Endothelial cell of umbilical vein (primary cell): ENCODE measurements around the gene PI4KA. TPM values are rescaled to one million over a fixed set of nuclear protein-coding genes. Genes with fewer than 3 reads are reported as not detected.

Experiments used
- BruUV-seq: library from RNA; stranded (reverse); fragments of 400-500 nt; replicated peaks from 2 replicates; lab custom pipeline; 2021; lab: Mats Ljungman, UMichigan
- CTCF ChIA-PET: fragments of 300-600, 350-600 bp; sonication (Branson Sonifier 250); formaldehyde crosslinking; loops from one replicate; lab custom pipeline; 2021; ENCODE audit warnings: antibody characterized with exemption, inconsistent platforms; lab: Charles Lee
- POLR2A ChIA-PET: fragments of 300-600, 350-600 bp; sonication (Branson Sonifier 250); formaldehyde crosslinking; loops from one replicate; lab custom pipeline; 2021; ENCODE audit warnings: antibody characterized with exemption, inconsistent platforms; lab: Charles Lee
- DNase-seq: peaks from one replicate; pipeline ENCODE4 v3.0.0-alpha.2; 2011; ENCODE audit warnings: low read depth, low spot score
- FAIRE-seq: peaks from 2 replicates; lab custom pipeline; 2011; peaks lifted over from hg19 to GRCh38; lab: Jason Lieb, UNC
- H2AFZ ChIP-seq: 2 replicates; pipeline ENCODE4 v1.6.0; 2012; ENCODE audit warnings: low read depth, low read length, control low read depth, inconsistent platforms
- H3K27ac ChIP-seq: 2 replicates; pipeline ENCODE4 v1.5.1; 2011; ENCODE audit warnings: low read depth, mild to moderate bottlenecking, control low read depth, low read length, moderate library complexity; ENCODE audit not compliant: insufficient read depth
- H3K27me3 ChIP-seq, 2 experiments: 2 replicates each; pipeline versions ENCODE4 v1.6.0 to v1.6.1; 2011; ENCODE audit warnings: low read length in 2 of 2, mixed read lengths in 1 of 2; ENCODE audit not compliant: control insufficient read depth in 2 of 2, insufficient read depth in 2 of 2
- H3K36me3 ChIP-seq, 2 experiments: 2 replicates in 1 of 2; 3 replicates in 1 of 2; pipeline ENCODE4 v1.5.1; 2011; ENCODE audit warnings: low read length in 2 of 2, mild to moderate bottlenecking in 1 of 2, moderate library complexity in 1 of 2; ENCODE audit not compliant: control insufficient read depth in 2 of 2, insufficient read depth in 2 of 2; ENCODE audit errors: extremely low read depth in 1 of 2
- H3K4me1 ChIP-seq: 3 replicates; pipeline ENCODE4 v1.5.1; 2011; ENCODE audit warnings: mild to moderate bottlenecking, low read length; ENCODE audit not compliant: control insufficient read depth, insufficient read depth; ENCODE audit errors: extremely low read depth
- H3K4me2 ChIP-seq: 2 replicates; pipeline ENCODE4 v1.6.1; 2011; ENCODE audit warnings: low read length, control low read depth, mixed read lengths; ENCODE audit not compliant: insufficient read depth
- H3K4me3 ChIP-seq, 3 experiments: fragments of 200-600 bp in 1 of 3; sonication (generic), shearing (Covaris generic) in 1 of 3; replicated peaks in 1 of 3; 2 replicates each; pipeline ENCODE4 v1.5.1; 2011 to 2016; ENCODE audit warnings: control low read depth in 3 of 3, low read length in 3 of 3, mild to moderate bottlenecking in 2 of 3, inconsistent platforms in 1 of 3, low read depth in 1 of 3, moderate library complexity in 1 of 3; ENCODE audit not compliant: insufficient read depth in 1 of 3
- H3K79me2 ChIP-seq: 2 replicates; pipeline ENCODE4 v1.6.0; 2012; ENCODE audit warnings: low read length, inconsistent platforms; ENCODE audit not compliant: control insufficient read depth, insufficient read depth
- H3K9ac ChIP-seq: replicated peaks from 2 replicates; pipeline ENCODE3; 2011; ENCODE audit warnings: low read length, control low read depth; ENCODE audit not compliant: insufficient read depth; ENCODE audit errors: extremely low read depth
- H3K9me1 ChIP-seq: replicated peaks from 3 replicates; pipeline ENCODE4 v1.6.0; 2011; ENCODE audit warnings: mild to moderate bottlenecking, low read length; ENCODE audit not compliant: control insufficient read depth, insufficient read depth; ENCODE audit errors: extremely low read depth
- H3K9me3 ChIP-seq: replicated peaks from 2 replicates; pipeline ENCODE4 v1.5.1; 2012; ENCODE audit warnings: low read length, inconsistent platforms; ENCODE audit not compliant: control insufficient read depth, insufficient read depth
- H4K20me1 ChIP-seq: replicated peaks from 2 replicates; pipeline ENCODE3; 2011; ENCODE audit warnings: mild to moderate bottlenecking, low read length; ENCODE audit not compliant: control insufficient read depth, insufficient read depth; ENCODE audit errors: extremely low read depth
- EZH2 ChIP-seq: IDR thresholded peaks from 2 replicates; pipeline ENCODE4 v1.6.1; 2012; ENCODE audit warnings: borderline replicate concordance, low read depth, mild to moderate bottlenecking, moderate library complexity, low read length, inconsistent platforms; ENCODE audit not compliant: severe bottlenecking
- FOS ChIP-seq: IDR thresholded peaks from 2 replicates; pipeline ENCODE4 v1.6.1; 2011; ENCODE audit warnings: mild to moderate bottlenecking, low read length, moderate library complexity, borderline replicate concordance; ENCODE audit not compliant: insufficient read depth
- GATA2 ChIP-seq: IDR thresholded peaks from 2 replicates; pipeline ENCODE4 v1.7.0; 2011; ENCODE audit warnings: low read depth, mild to moderate bottlenecking, moderate library complexity, mixed read lengths, low read length; ENCODE audit not compliant: insufficient read length, insufficient read depth
- JUN ChIP-seq: IDR thresholded peaks from 2 replicates; pipeline ENCODE4 v1.6.1; 2011; ENCODE audit warnings: borderline replicate concordance, low read depth; ENCODE audit not compliant: insufficient read length, insufficient read depth
- MYC ChIP-seq: IDR thresholded peaks from one replicate; pipeline ENCODE4 v1.6.1; 2011; ENCODE audit warnings: mild to moderate bottlenecking, low read depth, low read length
- POLR2A ChIP-seq: IDR thresholded peaks from 2 replicates; pipeline ENCODE4 v1.6.1; 2012; ENCODE audit warnings: low read depth, mild to moderate bottlenecking, control low read depth, low read length
- POLR2AphosphoS5 ChIP-seq: IDR thresholded peaks from 2 replicates; pipeline ENCODE4 v1.6.1; 2012; ENCODE audit warnings: low read depth, mild to moderate bottlenecking, control low read depth, low read length, moderate library complexity; ENCODE audit not compliant: insufficient read depth
- dilution Hi-C: fragments of 300-500 bp; cut with MboI; formaldehyde crosslinking; loops from one replicate; pipeline ENCODE4 v1.15.0; 2019; ENCODE audit warnings: low sequenced_read_pairs; ENCODE audit not compliant: extremely low pct_ligation_motif_present
- intact Hi-C: fragments of 100-400 bp; cut with micrococcal nuclease; formaldehyde crosslinking; loops from one replicate; pipeline ENCODE4 v1.10.0; 2022
- polyA plus RNA-seq, 4 experiments: library from polyadenylated mRNA; depleted of rRNA in 3 of 4; stranded (reverse) in 3 of 4; unstranded in 1 of 4; fragments of >200 nt; gene quantifications; 2 replicates each; pipeline versions ENCODE4 v1.2.1 to v1.2.3, GENCODE V29; 2011 to 2012; ENCODE audit warnings: missing spikeins in 1 of 4
- total RNA-seq: library from RNA; stranded (reverse); gene quantifications from 2 replicates; pipeline ENCODE4 v1.2.3, GENCODE V29; 2021
- TF ChIP-seq, protein P1 (sequence below), 2 donors: IDR thresholded peaks; 1 replicate in 1 of 2; 2 replicates in 1 of 2; pipeline ENCODE4 v1.5.1; 2011; ENCODE audit warnings: low read length in 2 of 2, mild to moderate bottlenecking in 2 of 2, moderate library complexity in 2 of 2, control low read depth in 1 of 2, inconsistent platforms in 1 of 2, low read depth in 1 of 2; ENCODE audit not compliant: insufficient read depth in 1 of 2; ENCODE audit errors: extremely low read depth in 1 of 2
- TF ChIP-seq, protein P2 (sequence below): IDR thresholded peaks from 2 replicates; pipeline ENCODE4 v1.6.1; 2011; ENCODE audit not compliant: insufficient read depth, insufficient read length

Gene PI4KA
- total and polyA plus RNA-seq, 2 donors (not counting 3 experiments of a cell fraction or from before 2014, with no cell fraction given): 28.9 to 56.4 TPM

DNA sequence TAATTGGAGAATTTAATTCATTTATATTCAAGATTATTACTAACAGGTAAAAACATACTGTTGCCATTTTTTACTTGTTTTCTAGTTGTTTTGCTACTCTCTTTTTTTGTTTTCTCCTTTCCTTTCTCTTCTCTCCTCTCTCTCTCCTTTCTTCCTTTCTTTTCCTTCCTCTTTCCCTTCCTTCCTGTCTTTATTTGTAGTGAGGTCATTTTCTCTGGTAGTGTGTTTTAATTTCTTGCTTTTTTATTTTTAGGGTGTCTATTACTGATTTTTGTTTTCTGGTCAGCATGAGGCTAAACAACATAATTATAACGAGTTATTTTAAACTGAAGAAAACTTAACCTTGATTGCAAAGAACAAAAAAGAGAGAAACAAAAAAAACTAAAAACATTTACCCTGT lies 197.1 kb downstream of the PI4KA start:
- ChIA-PET POLR2A (no interaction called here), CTCF (interaction anchor here (0.6 kb wide), 1 partner anchor 10 kb away, joined by 3 read pairs; no protein-coding TSS in a partner anchor)
- Histone ChIP-seq H2AFZ (no peak overlapping the region), H3K4me3 (no peak overlapping the region), H3K27me3 (peaks cover 3 to 28% of the 10 kb centered on the region in 2 experiments), H3K4me1 (no peaks in the 10 kb centered on the region), H3K9me1 (no peaks in the 10 kb centered on the region), H3K27ac (no peak overlapping the region), H3K4me2 (no peak overlapping the region), H4K20me1 (no peaks in the 10 kb centered on the region), H3K9ac (no peak overlapping the region), H3K36me3 (no peaks in the 10 kb centered on the region), H3K9me3 (no peaks in the 10 kb centered on the region), H3K79me2 (no peaks in the 10 kb centered on the region)
- dilution Hi-C loops (no loop called here), intact Hi-C loops (no loop called here)
- no TSS peak for BruUV-seq
- FAIRE-seq (no peak), DNase-seq (no peak)
- TF ChIP-seq GATA2: no peak
- TF ChIP-seq, protein P1, sequence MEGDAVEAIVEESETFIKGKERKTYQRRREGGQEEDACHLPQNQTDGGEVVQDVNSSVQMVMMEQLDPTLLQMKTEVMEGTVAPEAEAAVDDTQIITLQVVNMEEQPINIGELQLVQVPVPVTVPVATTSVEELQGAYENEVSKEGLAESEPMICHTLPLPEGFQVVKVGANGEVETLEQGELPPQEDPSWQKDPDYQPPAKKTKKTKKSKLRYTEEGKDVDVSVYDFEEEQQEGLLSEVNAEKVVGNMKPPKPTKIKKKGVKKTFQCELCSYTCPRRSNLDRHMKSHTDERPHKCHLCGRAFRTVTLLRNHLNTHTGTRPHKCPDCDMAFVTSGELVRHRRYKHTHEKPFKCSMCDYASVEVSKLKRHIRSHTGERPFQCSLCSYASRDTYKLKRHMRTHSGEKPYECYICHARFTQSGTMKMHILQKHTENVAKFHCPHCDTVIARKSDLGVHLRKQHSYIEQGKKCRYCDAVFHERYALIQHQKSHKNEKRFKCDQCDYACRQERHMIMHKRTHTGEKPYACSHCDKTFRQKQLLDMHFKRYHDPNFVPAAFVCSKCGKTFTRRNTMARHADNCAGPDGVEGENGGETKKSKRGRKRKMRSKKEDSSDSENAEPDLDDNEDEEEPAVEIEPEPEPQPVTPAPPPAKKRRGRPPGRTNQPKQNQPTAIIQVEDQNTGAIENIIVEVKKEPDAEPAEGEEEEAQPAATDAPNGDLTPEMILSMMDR (IDR thresholded peaks at IDR 0.05; ENCODE audit: extremely low read depth in 1 of 2, insufficient read depth in 1 of 2, low read depth in 1 of 2, low read length in 2 of 2): no peak
- TF ChIP-seq MYC: no peak
- TF ChIP-seq, protein P2, sequence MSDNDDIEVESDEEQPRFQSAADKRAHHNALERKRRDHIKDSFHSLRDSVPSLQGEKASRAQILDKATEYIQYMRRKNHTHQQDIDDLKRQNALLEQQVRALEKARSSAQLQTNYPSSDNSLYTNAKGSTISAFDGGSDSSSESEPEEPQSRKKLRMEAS: no peak
- no peak for TF ChIP-seq POLR2A
- TF ChIP-seq POLR2AphosphoS5: no peak
- no peak for TF ChIP-seq EZH2
- TF ChIP-seq FOS: no peak
- TF ChIP-seq JUN: no peak
